ENCODE measurements around the gene MRPL40. TPM values are rescaled to one million over a fixed set of nuclear protein-coding genes. Genes with fewer than 3 reads are reported as not detected.
"Not testable (repeated sequence)": the region's sequence is repeated elsewhere in the genome, so short reads cannot be mapped to it uniquely, and the experiment has no call there.

MRPL40 gene
- total RNA-seq, 1 donor from 2014 or later, result 29.4 TPM

GRCh38 chr22:19407649-19408606, 24.4 kb upstream of the MRPL40 start:
- no peak for DNase-seq

GRCh38 chr22:19410941-19411689, 21.2 kb upstream of the MRPL40 start:
- no peak for DNase-seq

GRCh38 chr22:19411690-19412045, 20.7 kb upstream of the MRPL40 start:
- DNase-seq, result no peak

GRCh38 chr22:19412478-19412877, 19.9 kb upstream of the MRPL40 start:
- no peak for DNase-seq

GRCh38 chr22:19412923-19413322, 19.4 kb upstream of the MRPL40 start:
- DNase-seq, result no peak

- no peak for DNase-seq
These were observed 13.3 kb upstream of the MRPL40 start for GRCh38 chr22:19419086-19419463.

GRCh38 chr22:19419464-19420178, 12.7 kb upstream of the MRPL40 start:
- no peak for DNase-seq

- DNase-seq, result no peak
These were observed 12.0 kb upstream of the MRPL40 start for GRCh38 chr22:19420321-19420720.

- DNase-seq, result no peak
These were observed 9.7 kb upstream of the MRPL40 start for GRCh38 chr22:19422440-19423301.

GRCh38 chr22:19424186-19424500, 8.2 kb upstream of the MRPL40 start:
- DNase-seq, result no peak

- DNase-seq, result peak; percentile 30
These were observed 2.1 kb upstream of the MRPL40 start for GRCh38 chr22:19429950-19430889.

GRCh38 chr22:19430890-19431541, 1.3 kb upstream of the MRPL40 start:
- peak; percentile 52 for DNase-seq

- DNase-seq, result peak; percentile 81
These were observed 654 bp upstream of the MRPL40 start, which contains the start of gene HIRA for GRCh38 chr22:19431649-19432132. Gene HIRA, minus strand, starts transcription at chr22:19431733. Its CDS starts 257 bp downstream, at chr22:19431476.

- DNase-seq, result no peak
These were observed 2.1 kb downstream of the MRPL40 start for GRCh38 chr22:19434401-19434800.

GRCh38 chr22:19434829-19435580, 2.7 kb downstream of the MRPL40 start:
- DNase-seq, result no peak

- DNase-seq, result not testable (repeated sequence)
These were observed 4.3 kb downstream of the MRPL40 start for GRCh38 chr22:19436444-19437161.

- no peak for DNase-seq
These were observed 6.0 kb downstream of the MRPL40 start for GRCh38 chr22:19438298-19438697.

GRCh38 chr22:19440411-19441195, 8.3 kb downstream of the MRPL40 start:
- no peak for DNase-seq
